Dendritic cell treated with granulocyte-macrophage colony-stimulating factor and Interleukin-4, amounts not matched to agents 40 ng/mL and 50 ng/mL, for 4 days (primary cell): ENCODE data around the gene RDM1.

Experiments
- H3K27ac Mint-ChIP-seq: one replicate; pipeline ENCODE4 v1.8.0; 2022; ENCODE audit warnings: mild to moderate bottlenecking, mixed read lengths
- H3K27me3 Mint-ChIP-seq: one replicate; pipeline ENCODE4 v1.8.0; 2022; ENCODE audit warnings: mild to moderate bottlenecking, mixed read lengths
- H3K36me3 Mint-ChIP-seq: one replicate; pipeline ENCODE4 v1.8.0; 2022; ENCODE audit warnings: low read depth, mixed read lengths
- H3K4me1 Mint-ChIP-seq: one replicate; pipeline ENCODE4 v1.8.0; 2022; ENCODE audit warnings: low read depth, mixed read lengths
- H3K4me3 Mint-ChIP-seq: one replicate; pipeline ENCODE4 v1.8.0; 2022; ENCODE audit warnings: mild to moderate bottlenecking, moderate library complexity, mixed read lengths
- H3K9me3 Mint-ChIP-seq: one replicate; pipeline ENCODE4 v1.8.0; 2022; ENCODE audit warnings: mixed read lengths
- intact Hi-C: fragments of 100-400 bp; cut with micrococcal nuclease; formaldehyde crosslinking; loops from one replicate; pipeline ENCODE4 v1.15.0; 2022

Gene RDM1, protein sequence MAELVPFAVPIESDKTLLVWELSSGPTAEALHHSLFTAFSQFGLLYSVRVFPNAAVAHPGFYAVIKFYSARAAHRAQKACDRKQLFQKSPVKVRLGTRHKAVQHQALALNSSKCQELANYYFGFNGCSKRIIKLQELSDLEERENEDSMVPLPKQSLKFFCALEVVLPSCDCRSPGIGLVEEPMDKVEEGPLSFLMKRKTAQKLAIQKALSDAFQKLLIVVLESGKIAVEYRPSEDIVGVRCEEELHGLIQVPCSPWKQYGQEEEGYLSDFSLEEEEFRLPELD

DNA sequence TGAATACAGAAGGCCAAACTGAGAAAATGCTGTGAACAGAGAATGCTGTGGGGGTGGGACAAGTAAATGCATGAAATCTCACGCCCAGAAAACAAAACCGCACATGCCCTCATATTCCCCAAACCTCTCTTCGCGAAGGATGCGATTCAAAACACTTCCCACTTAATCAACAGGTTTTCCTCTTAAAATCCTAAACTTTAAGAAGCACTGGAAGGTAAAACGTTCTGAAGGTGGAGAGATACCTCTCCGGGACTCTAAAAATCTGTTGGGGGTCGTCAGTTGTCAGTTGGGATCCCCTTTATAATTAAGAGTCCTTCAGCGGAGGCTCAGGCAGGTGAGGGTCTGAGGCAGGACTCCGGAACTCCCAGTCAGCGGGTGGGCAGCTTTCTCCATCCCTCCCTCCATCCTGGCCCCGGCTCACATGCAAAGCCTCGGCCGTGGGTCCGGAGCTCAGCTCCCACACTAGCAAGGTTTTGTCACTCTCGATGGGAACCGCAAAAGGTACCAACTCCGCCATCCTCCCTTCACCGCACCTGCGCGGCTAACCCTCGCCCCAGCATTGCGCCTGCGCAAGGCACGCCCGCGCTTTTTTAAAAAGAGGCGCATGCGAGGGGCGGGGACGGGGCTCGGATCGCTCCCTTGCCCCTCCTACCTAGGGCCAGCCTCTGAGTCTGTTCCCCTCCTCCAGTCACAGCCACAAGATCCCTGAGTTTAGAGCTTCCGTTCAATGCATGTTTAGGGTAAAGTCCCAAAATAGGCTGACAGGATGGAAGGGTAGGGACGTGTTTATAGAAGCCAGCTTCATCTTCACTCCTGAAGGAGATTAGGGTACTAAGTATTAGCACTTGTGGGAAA, at the start of gene RDM1:
RDM1 (minus strand) TSS at position 563 of the 855 bp plus-strand sequence; CDS start at position 517, 46 bp downstream.
- no peak within 1 kb of the TSS for H3K27ac Mint-ChIP-seq
- intact Hi-C loops, result no loop called here

DNA sequence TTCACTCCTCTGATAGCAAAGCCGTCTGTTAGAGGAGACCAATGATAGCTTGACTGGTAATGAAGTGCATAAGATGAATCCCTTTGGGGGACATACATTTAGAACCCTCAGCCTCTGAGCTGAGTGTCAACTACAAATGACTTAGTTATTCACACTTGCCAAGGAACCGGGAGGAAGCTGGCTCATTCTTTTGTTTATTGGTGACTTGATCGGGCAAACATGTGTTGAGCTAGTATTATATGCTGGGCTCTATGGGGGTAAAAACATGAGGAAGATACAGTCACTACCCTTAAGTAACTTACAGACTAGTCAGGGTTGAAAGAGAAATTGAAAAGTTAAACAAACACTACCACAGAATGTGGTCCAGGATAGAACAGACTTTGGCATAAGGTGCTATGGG, 47.8 kb upstream of the RDM1 start:
- peaks cover under 1% of the 10 kb centered on the region for H3K36me3 Mint-ChIP-seq
- H3K4me1 Mint-ChIP-seq, result peaks cover 63% of the 10 kb centered on the region
- H3K27me3 Mint-ChIP-seq, result peaks cover 3% of the 10 kb centered on the region
- H3K27ac Mint-ChIP-seq, result peak overlapping the region; percentile 66
- no peaks in the 10 kb centered on the region for H3K9me3 Mint-ChIP-seq
- intact Hi-C loops, result no loop called here
- H3K4me3 Mint-ChIP-seq, result no peak overlapping the region

More for the DNA sequence above, at the start of gene RDM1:
- Mint-ChIP-seq H3K4me3 (peak within 1 kb of the TSS; percentile 69), H3K36me3 (no peaks in the 10 kb centered on the region), H3K9me3 (no peaks in the 10 kb centered on the region), H3K4me1 (peaks cover 18% of the 10 kb centered on the region), H3K27me3 (peaks cover 6% of the 10 kb centered on the region)

DNA sequence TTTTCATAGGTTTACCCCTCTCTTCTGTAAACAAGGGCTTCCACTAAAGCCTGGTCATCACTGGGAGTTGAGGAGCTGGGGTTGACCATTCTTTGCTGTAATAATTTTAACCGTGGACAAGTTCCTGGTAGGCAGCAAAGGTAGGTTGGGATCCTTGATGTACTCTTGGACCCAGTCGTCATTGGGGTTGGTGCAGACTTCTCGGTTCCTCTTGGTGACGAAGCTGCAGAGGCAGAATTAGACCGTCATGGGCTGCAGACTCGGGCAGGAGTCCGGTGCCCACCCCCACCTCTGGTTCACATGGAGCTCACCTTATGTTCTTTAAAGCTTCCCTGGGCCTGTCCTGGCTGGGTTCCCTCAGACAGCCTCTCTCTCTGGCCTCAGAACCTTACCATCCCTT, 46.9 kb upstream of the RDM1 start:
- Mint-ChIP-seq H3K36me3 (no peaks in the 10 kb centered on the region), H3K4me1 (peaks cover 70% of the 10 kb centered on the region), H3K27me3 (peaks cover 3% of the 10 kb centered on the region), H3K4me3 (no peak overlapping the region), H3K27ac (peak overlapping the region; percentile 66), H3K9me3 (no peaks in the 10 kb centered on the region)
- intact Hi-C loops, result no loop called here

DNA sequence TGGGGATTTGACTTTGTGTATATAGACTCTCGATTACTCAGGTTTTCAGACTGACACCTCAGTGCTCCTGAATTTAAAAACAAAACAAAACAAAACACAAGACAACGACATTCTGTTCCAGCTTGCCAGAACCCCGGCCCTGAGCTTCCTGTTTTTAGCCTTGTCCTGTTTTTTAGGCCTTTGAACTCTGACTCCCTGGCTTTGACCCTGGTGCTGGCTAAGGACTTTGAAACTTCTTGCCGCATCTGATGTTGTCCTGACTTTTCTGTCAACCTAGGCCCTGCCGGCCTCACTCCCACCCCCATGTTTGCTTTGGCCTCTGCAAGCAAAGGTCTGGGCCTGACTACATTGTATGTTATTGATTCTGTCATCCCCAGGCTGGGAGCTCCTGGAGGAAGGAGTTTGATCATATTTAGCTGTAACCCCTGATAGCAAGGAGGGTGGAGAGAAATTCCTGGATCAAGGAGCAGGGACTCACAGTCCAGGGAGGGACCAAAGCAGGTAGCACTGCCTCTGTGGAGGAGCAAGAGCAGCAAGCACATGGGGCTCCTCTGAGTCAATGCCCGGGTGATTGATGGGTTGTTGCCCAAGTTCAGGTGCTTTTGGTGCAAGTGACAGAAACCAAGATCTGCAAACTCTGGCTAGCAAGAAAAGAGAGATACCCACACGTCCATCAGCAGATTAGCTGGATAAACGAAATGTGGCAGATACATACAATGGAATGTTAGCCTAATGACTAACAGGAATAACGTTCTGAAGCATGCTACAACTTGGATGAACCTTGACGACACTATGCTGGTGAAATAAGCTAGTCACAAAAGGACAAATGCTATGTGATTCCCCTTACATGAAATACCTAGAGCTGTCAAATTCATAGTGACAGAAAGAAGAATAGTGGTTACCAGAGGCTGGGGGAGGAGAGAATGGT, 43.0 kb upstream of the RDM1 start:
- Mint-ChIP-seq H3K36me3 (no peaks in the 10 kb centered on the region), H3K27ac (peak overlapping the region; percentile 64), H3K27me3 (no peaks in the 10 kb centered on the region), H3K4me1 (peaks cover 77% of the 10 kb centered on the region), H3K9me3 (no peaks in the 10 kb centered on the region), H3K4me3 (no peak overlapping the region)
- intact Hi-C loops, result loop anchor here (5.0 kb wide), 1 partner anchor 99 kb away; no protein-coding TSS in a partner anchor

DNA sequence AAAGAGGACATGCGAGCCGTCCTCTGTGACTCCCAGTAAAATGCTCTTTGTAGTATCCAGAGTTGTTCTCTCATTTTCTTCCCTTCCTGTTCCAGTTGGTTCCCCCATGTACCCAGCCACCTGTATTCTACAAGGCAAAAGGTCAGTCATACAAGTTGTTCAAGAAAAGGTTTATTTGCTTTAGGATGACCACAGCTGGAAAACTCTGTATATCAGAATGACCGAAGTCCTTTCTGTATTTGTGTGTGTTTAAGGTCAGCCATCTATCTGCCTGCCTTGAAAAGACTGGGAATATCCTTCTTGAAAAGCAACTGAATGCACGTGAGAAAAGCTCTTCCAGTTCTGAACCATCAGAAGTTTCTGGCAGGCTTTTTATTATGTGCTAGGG, 42.4 kb upstream of the RDM1 start:
- H3K4me3 Mint-ChIP-seq, result no peak overlapping the region
- H3K27me3 Mint-ChIP-seq, result no peaks in the 10 kb centered on the region
- peaks cover 71% of the 10 kb centered on the region for H3K4me1 Mint-ChIP-seq
- H3K9me3 Mint-ChIP-seq, result no peaks in the 10 kb centered on the region
- peak overlapping the region; percentile 64 for H3K27ac Mint-ChIP-seq
- no peaks in the 10 kb centered on the region for H3K36me3 Mint-ChIP-seq
- intact Hi-C loops, result loop anchor here (5.0 kb wide), 1 partner anchor 99 kb away; no protein-coding TSS in a partner anchor

DNA sequence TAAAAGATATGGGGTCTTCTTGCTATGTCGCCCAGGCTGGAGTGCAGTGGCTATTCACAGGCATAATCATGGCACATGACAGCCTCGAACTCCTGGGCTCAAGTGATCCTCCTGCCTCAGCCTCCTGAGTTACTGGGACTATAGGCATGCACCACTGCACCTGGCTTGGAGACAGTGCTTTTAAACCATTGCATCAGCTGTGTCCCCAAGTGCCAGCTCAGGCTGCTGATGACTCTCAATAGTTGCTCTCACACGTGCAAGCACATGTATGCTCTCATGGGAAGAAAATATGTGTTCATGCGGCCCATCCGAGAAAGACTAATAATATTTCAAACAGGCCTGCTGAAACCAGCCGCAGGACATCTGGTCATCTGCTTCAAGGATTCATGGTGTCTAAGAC, 42.0 kb upstream of the RDM1 start:
- no peaks in the 10 kb centered on the region for H3K9me3 Mint-ChIP-seq
- H3K27me3 Mint-ChIP-seq, result no peaks in the 10 kb centered on the region
- intact Hi-C loops, result loop anchor here (5.0 kb wide), 1 partner anchor 100 kb away; no protein-coding TSS in a partner anchor
- H3K4me3 Mint-ChIP-seq, result no peak overlapping the region
- H3K36me3 Mint-ChIP-seq, result no peaks in the 10 kb centered on the region
- H3K27ac Mint-ChIP-seq, result peak overlapping the region; percentile 64
- peaks cover 67% of the 10 kb centered on the region for H3K4me1 Mint-ChIP-seq

DNA sequence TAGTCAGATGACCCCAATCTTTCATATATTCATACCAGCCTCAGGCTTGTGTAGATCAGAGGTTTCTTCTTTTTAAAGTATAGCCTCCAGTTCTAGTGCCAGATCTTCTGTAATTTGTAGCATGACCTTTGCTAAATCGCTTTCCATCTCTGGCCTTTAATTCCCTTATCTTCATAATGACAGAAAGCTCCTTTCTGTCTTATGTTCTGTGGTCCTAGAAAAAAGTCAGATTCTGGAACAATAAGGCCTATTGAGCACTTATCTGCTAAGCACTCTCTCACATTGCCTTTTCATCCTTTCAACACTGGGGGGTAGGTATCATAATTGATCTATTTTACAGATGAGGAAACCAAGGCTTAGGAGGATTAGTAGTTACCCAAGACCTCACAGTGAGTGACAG, 41.5 kb upstream of the RDM1 start:
- H3K4me1 Mint-ChIP-seq, result peaks cover 62% of the 10 kb centered on the region
- no peaks in the 10 kb centered on the region for H3K36me3 Mint-ChIP-seq
- no peaks in the 10 kb centered on the region for H3K27me3 Mint-ChIP-seq
- no peak overlapping the region for H3K27ac Mint-ChIP-seq
- H3K9me3 Mint-ChIP-seq, result no peaks in the 10 kb centered on the region
- intact Hi-C loops, result loop anchor here (5.0 kb wide), 1 partner anchor 100 kb away; no protein-coding TSS in a partner anchor
- H3K4me3 Mint-ChIP-seq, result no peak overlapping the region

DNA sequence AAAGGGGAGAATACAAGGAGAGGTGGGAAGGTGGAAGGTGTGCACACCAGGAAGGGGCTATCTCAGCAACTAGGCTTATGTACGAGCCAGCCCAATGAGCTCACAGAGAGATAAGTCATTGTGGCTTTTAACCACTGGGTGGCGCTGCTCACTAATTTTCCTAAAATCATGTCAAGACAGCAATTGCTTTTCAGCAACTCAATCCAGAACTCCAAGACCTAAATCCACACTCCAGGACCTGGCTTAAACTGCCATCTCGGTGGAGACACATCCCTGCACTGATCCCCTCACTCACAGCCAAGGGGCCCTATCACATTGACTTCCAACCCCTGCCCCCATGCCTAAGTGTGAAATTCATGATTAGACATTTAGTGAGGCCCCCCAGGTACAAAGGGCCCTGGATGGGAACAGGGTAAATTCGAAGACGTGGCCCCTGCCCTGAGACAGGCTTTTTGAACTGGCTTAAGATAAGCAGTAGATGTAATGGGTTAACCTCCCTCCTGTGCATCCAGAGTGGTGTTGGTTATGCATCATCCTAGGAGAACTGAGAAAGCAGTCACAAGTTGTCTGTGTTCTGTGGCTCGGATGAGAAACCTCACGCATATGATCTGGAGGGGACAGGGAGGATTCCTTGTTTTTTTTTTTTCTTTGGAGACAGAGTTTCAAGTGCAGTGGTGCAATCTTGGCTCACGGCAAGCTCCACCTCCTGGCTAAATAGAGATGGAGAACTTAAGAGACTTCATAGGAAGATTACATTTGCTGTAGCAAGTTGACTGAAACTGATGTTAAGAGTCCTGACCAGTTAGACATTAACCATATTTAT, 39.2 kb upstream of the RDM1 start:
- Mint-ChIP-seq H3K27ac (peak overlapping the region; percentile 88), H3K9me3 (no peaks in the 10 kb centered on the region), H3K36me3 (no peaks in the 10 kb centered on the region), H3K4me3 (no peak overlapping the region), H3K27me3 (no peaks in the 10 kb centered on the region), H3K4me1 (peaks cover 41% of the 10 kb centered on the region)
- intact Hi-C loops, result loop anchor here (1.0 to 5.0 kb wide), 3 partner anchors 40 to 180 kb away; no protein-coding TSS in a partner anchor

DNA sequence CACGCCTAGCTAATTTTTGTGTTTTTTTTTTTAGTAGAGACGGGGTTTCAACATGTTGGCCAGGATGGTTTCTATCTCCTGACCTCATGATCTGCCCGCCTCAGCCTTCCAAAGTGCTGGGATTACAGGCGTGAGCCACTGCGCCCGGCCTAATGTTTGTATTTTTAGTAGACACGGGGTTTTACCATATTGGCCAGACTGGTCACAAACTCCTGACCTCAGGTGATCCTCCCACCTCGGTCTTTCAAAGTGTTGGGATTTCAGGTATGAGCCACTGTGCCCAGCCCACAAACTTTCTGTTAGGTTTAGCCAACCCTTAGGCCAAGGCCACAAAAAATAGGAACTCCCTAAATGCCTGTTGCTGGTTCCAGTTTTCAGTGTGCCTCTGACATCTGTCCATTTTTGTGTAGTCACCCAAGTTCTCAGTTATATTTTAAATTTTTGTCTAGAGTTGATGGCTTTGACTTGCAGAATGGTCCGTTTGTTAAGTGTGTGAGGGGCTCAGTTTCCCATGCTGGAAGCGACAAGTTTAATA, 38.0 kb upstream of the RDM1 start:
- no peaks in the 10 kb centered on the region for H3K36me3 Mint-ChIP-seq
- no peaks in the 10 kb centered on the region for H3K9me3 Mint-ChIP-seq
- H3K27me3 Mint-ChIP-seq, result no peaks in the 10 kb centered on the region
- intact Hi-C loops, result loop anchor here (1.0 kb wide), 1 partner anchor 181 kb away; no protein-coding TSS in a partner anchor
- H3K4me3 Mint-ChIP-seq, result no peak overlapping the region
- H3K27ac Mint-ChIP-seq, result no peak overlapping the region
- peaks cover 33% of the 10 kb centered on the region for H3K4me1 Mint-ChIP-seq

DNA sequence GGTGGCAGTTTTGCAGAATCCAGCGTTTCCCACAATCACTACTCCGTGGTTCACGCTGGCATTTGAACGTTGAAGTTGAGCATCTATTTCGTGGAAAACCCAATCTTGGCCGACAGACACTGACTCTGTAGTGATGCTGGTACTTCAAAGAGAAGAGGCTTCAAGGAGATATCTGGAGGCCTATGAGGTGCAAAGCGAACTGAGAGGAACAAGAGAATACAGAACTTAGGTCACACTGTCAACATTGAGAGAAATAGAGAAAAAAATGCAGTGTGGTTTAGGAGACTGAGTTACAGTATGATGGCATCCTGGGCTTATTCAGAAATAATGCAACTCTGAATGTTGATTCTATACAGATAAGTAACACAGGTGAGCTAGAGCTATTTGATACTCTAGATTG, 34.7 kb upstream of the RDM1 start:
- H3K27me3 Mint-ChIP-seq, result peaks cover 2% of the 10 kb centered on the region
- H3K27ac Mint-ChIP-seq, result no peak overlapping the region
- intact Hi-C loops, result no loop called here
- no peak overlapping the region for H3K4me3 Mint-ChIP-seq
- no peaks in the 10 kb centered on the region for H3K9me3 Mint-ChIP-seq
- peaks cover 8% of the 10 kb centered on the region for H3K4me1 Mint-ChIP-seq
- no peaks in the 10 kb centered on the region for H3K36me3 Mint-ChIP-seq

DNA sequence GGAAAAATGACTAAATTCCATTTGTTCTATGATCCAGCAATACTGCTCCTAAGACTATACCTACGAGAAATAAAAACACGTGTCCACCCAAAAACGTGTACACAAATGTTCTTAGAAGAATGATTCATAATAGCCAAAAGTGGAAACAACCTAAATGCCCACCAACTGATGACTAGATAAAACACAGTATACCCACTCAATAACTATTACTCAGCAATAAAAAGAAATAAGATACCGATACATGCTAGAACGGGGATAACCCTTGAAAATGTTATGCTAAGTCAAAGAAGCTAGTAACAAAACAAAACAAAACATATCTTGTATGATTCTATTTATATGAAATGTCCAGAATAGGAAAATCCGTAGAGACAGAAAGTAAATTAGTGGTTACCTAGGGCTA, 33.1 kb upstream of the RDM1 start:
- Mint-ChIP-seq H3K4me3 (no peak overlapping the region), H3K27me3 (peaks cover 4% of the 10 kb centered on the region)
- intact Hi-C loops, result no loop called here

DNA sequence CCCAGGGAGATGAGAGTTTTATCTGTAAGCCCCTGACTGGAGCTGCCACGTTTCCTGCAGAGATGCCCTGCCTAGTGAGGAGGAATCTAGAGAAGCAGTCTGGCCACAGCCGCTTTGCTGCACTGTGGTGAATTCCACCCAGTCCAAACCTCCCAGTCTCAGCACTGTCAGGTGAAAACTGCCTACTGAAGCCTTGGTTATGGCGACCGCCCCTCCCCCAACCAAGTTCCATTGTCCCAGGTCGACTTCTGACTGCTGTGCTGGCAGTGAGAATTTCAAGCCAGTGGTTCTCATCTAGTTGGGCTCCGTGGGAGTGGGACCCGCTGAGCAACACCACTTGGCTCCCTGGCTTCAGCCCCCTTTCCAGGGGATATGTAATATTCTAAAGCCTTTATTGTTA, 23.1 kb upstream of the RDM1 start:
- H3K4me1 Mint-ChIP-seq, result no peaks in the 10 kb centered on the region
- H3K36me3 Mint-ChIP-seq, result no peaks in the 10 kb centered on the region
- H3K27ac Mint-ChIP-seq, result no peak overlapping the region
- peaks cover 17% of the 10 kb centered on the region for H3K27me3 Mint-ChIP-seq
- H3K4me3 Mint-ChIP-seq, result no peak overlapping the region
- no peaks in the 10 kb centered on the region for H3K9me3 Mint-ChIP-seq
- intact Hi-C loops, result no loop called here

More for the DNA sequence above, 33.1 kb upstream of the RDM1 start:
- Mint-ChIP-seq H3K36me3 (no peaks in the 10 kb centered on the region), H3K9me3 (no peaks in the 10 kb centered on the region), H3K27ac (no peak overlapping the region), H3K4me1 (no peaks in the 10 kb centered on the region)
